Stimulated activated CD4-positive, alpha-beta T cell treated with anti-CD3 and anti-CD28 coated beads, Interleukin-4, amount 100 ng/mL, for 1 hour (primary cell): Measurements from ENCODE around the gene HOXC4.
"Not testable (repeated sequence)": the region's sequence is repeated elsewhere in the genome, so short reads cannot be mapped to it uniquely, and the experiment has no call there.

ENCODE experiments used
- DNase-seq: peaks from one replicate; pipeline ENCODE4 v3.0.0-alpha.2; 2020

Gene HOXC4

GRCh38 chr12:54100588-54100987 is 47.0 kb downstream of the HOXC4 start:
- DNase-seq = not testable (repeated sequence)

GRCh38 chr12:54102223-54102622 is 48.6 kb downstream of the HOXC4 start:
- DNase-seq = not testable (repeated sequence)

- not testable (repeated sequence) for DNase-seq
Measured at GRCh38 chr12:54103827-54104226, 50.2 kb downstream of the HOXC4 start.
